Neural crest cell (in vitro differentiated cells): ENCODE data around the gene LYL1. TPM values are rescaled to one million over a fixed set of nuclear protein-coding genes. Genes with fewer than 3 reads are reported as not detected.

ENCODE experiments used
- DNase-seq: peaks from one replicate; pipeline ENCODE4 v3.0.0; 2021; ENCODE audit warnings: low read depth, mixed read lengths, low spot score
- H3K27ac Mint-ChIP-seq: one replicate; pipeline ENCODE4 v1.8.0; 2021; ENCODE audit warnings: mild to moderate bottlenecking, mixed read lengths; ENCODE audit not compliant: unreplicated experiment
- H3K27me3 Mint-ChIP-seq: 2 replicates; pipeline ENCODE4 v1.8.0; 2021; ENCODE audit warnings: low read depth, mild to moderate bottlenecking, mixed read lengths
- H3K36me3 Mint-ChIP-seq: 2 replicates; pipeline ENCODE4 v1.8.0; 2021; ENCODE audit warnings: low read depth, mild to moderate bottlenecking, mixed read lengths
- H3K4me1 Mint-ChIP-seq: 2 replicates; pipeline ENCODE4 v1.8.0; 2021; ENCODE audit warnings: mixed read lengths
- H3K4me3 Mint-ChIP-seq: one replicate; pipeline ENCODE4 v1.8.0; 2021; ENCODE audit warnings: mild to moderate bottlenecking, mixed read lengths
- H3K9me3 Mint-ChIP-seq: 2 replicates; pipeline ENCODE4 v1.8.0; 2021; ENCODE audit warnings: mixed read lengths
- CTCF ChIP-seq: fragments of 200-600 bp; sonication (generic); conservative IDR thresholded peaks from 2 replicates; pipeline ENCODE4 v1.5.0; 2021; ENCODE audit warnings: antibody characterized with exemption, mild to moderate bottlenecking
- total RNA-seq: library from RNA; stranded (reverse); gene quantifications from 2 replicates; pipeline ENCODE4 v1.2.1, GENCODE V29; 2021

LYL1 gene
- total RNA-seq, 1 donor from 2014 or later: 0.30 TPM

DNA sequence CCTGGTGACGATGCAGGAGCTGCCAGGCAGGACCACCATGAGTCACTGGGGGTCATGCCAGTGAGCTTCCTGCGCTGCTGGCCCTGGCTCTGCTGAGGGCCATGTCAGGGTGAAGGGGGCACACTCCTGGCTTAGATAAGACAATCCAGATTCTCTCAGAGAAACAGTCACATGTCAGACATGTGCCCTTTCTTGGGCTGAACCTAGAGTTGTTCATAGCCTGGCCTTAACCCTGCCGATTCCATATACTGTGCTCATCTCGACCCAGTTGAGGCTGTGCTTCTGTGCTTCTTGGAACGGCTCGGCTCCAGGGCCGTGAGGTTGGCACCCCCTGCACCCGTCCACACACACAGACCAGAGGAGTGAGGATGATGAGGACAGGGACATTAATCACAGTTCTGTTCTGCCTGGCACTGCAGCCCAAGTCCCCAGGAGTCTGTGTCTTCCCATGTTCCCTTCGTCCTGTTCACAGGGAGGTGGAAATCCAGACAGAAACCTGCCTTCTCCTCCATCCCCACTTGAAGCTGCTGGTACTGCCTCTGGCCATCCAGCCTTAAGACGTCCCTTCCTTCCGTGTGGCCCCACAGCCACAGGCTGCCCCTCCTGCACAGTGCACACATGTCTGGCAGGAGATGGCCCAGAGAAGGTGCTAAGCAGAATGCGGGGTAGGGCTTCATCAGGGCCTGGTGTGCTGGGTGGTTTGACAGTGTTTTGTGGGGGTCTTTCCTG is 50.0 kb downstream of the LYL1 start:
- peaks cover 35% of the 10 kb centered on the region for H3K4me1 Mint-ChIP-seq
- H3K27ac Mint-ChIP-seq: no peak overlapping the region
- DNase-seq: no peak
- H3K36me3 Mint-ChIP-seq: no peaks in the 10 kb centered on the region
- H3K9me3 Mint-ChIP-seq: no peaks in the 10 kb centered on the region
- H3K4me3 Mint-ChIP-seq: no peak overlapping the region
- peaks cover 100% of the 10 kb centered on the region for H3K27me3 Mint-ChIP-seq
- no peak for TF ChIP-seq CTCF

DNA sequence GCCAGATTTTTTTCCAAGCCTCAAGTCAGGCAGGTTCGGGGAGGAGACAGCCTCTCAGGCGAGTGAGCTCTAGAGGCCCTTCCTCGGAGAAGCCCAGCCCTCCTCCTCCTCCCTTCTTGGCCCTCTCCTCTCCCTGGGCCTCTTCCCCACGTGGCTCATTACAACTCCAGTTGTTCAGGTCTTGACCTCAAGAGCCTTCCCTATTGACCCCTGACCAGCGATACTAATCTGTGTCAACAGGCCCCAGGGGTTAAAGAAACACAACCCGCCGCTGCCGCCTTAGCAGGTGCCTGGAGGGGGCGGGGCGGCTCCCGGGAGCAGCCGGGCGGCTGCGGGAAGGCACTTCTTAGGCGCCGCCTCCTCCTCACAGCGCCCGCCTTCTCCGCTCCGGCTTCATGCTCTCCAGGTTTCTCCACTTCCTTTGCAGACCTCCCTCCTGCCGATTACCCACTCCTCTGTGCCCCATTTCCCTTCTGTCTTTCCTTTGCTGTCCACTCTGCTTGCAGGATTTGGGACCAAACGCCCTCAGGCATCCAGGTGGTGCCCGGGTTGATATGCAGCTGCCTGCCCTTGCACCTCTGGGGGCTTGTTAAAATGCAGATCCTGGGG is 51.0 kb downstream of the LYL1 start:
- H3K27ac Mint-ChIP-seq: no peak overlapping the region
- H3K4me3 Mint-ChIP-seq: no peak overlapping the region
- no peak for TF ChIP-seq CTCF

DNA sequence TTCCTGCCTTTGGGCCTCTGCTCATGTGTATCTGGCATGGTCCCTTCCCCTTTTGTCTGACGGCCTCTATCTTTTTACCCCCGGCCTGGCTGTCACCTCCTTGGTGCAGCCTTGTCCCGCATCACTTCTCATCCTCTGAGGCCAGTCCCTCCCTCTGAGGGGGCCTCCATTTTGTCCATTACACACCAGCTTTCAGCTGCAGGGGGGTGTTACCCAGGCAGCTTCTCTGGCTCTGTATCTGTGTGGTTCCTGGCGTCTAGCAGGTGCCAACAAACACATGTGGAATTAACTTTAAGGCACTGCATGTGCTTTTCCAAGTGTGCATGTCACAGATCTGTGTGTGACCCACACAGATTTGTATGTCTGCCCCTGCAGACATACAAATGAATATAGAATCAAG is 52.4 kb downstream of the LYL1 start:
- DNase-seq: no peak
- H3K4me1 Mint-ChIP-seq: peaks cover 35% of the 10 kb centered on the region
- no peak overlapping the region for H3K4me3 Mint-ChIP-seq
- no peak for TF ChIP-seq CTCF
- H3K27ac Mint-ChIP-seq: no peak overlapping the region
- H3K9me3 Mint-ChIP-seq: no peaks in the 10 kb centered on the region
- H3K27me3 Mint-ChIP-seq: peaks cover 100% of the 10 kb centered on the region
- no peaks in the 10 kb centered on the region for H3K36me3 Mint-ChIP-seq

More for the DNA sequence above, 51.0 kb downstream of the LYL1 start:
- Mint-ChIP-seq H3K36me3 (no peaks in the 10 kb centered on the region), H3K27me3 (peaks cover 100% of the 10 kb centered on the region), H3K9me3 (no peaks in the 10 kb centered on the region), H3K4me1 (peaks cover 35% of the 10 kb centered on the region)
- DNase-seq: peak; percentile 77

Other genes with a start within 250 kb of the LYL1 start
- gene DNASE2, start 221.4 kb downstream of the LYL1 start, total RNA-seq: 8.6 and 11.2 TPM in 2 replicates
- 0.18 TPM in 1 of 2 replicates, not detected in the other for gene KLF1, start 215.7 kb downstream of the LYL1 start, total RNA-seq
- 46.7 and 48.3 TPM in 2 replicates for gene GCDH, start 211.7 kb downstream of the LYL1 start, total RNA-seq
- 1.4 and 2.0 TPM in 2 replicates for gene SYCE2, start 183.6 kb downstream of the LYL1 start, total RNA-seq
- 81.6 and 83.1 TPM in 2 replicates for gene FARSA, start 169.1 kb downstream of the LYL1 start, total RNA-seq
- gene CALR, start 164.2 kb downstream of the LYL1 start, total RNA-seq: 670 and 679 TPM in 2 replicates
- 77.3 and 82.8 TPM in 2 replicates for gene RAD23A, start 157.0 kb downstream of the LYL1 start, total RNA-seq
- 26.0 and 26.4 TPM in 2 replicates for gene GADD45GIP1, start 145.6 kb downstream of the LYL1 start, total RNA-seq
- not detected in 2 replicates for gene DAND5, start 133.3 kb downstream of the LYL1 start, total RNA-seq
- 0.23 and 0.68 TPM in 2 replicates for gene NFIX, start 107.4 kb downstream of the LYL1 start, total RNA-seq
- gene TRMT1, start 13.9 kb upstream of the LYL1 start, total RNA-seq: 57.1 and 58.2 TPM in 2 replicates
- gene NACC1, start 15.4 kb upstream of the LYL1 start, total RNA-seq: 88.3 and 99.4 TPM in 2 replicates
- 60.6 and 60.7 TPM in 2 replicates for gene STX10, start 47.5 kb upstream of the LYL1 start, total RNA-seq
- 72.5 and 80.3 TPM in 2 replicates for gene IER2, start 47.6 kb upstream of the LYL1 start, total RNA-seq